Measurements from ENCODE around the gene USH1G.
A peak's percentile ranks its signal among the peaks of the same experiment; 100 is the strongest.
"Not testable (repeated sequence)": the region's sequence is repeated elsewhere in the genome, so short reads cannot be mapped to it uniquely, and the experiment has no call there.

The USH1G gene

GRCh38 chr17:74925242-74925641 is 2.2 kb upstream of the USH1G start:
- no peak for DNase-seq

GRCh38 chr17:74924250-74924948 is 1.3 kb upstream of the USH1G start, which contains the start of gene OTOP2:
Gene OTOP2, plus strand, starts transcription at chr17:74924273. Its CDS starts 360 bp downstream, at chr17:74924633.
- no peak for DNase-seq

- peak; percentile 35 to 72 (median 56) for DNase-seq
Measured at GRCh38 chr17:74923538-74924249, 639 bp upstream of the USH1G start.

GRCh38 chr17:74922172-74922571 is 883 bp downstream of the USH1G start:
- DNase-seq = no peak

- no peak for DNase-seq
Measured at GRCh38 chr17:74921769-74922168, 1.3 kb downstream of the USH1G start.

- no peak for DNase-seq
Measured at GRCh38 chr17:74921026-74921681, 1.9 kb downstream of the USH1G start.

- no peak for DNase-seq
Measured at GRCh38 chr17:74920642-74921025, 2.4 kb downstream of the USH1G start.

GRCh38 chr17:74920306-74920620 is 2.8 kb downstream of the USH1G start:
- no peak for DNase-seq

GRCh38 chr17:74919440-74920305 is 3.4 kb downstream of the USH1G start:
- no peak for DNase-seq

GRCh38 chr17:74918906-74919305 is 4.1 kb downstream of the USH1G start:
- DNase-seq = no peak

- no peak for DNase-seq
Measured at GRCh38 chr17:74917430-74917829, 5.6 kb downstream of the USH1G start.

- no peak for DNase-seq
Measured at GRCh38 chr17:74916851-74917199, 6.2 kb downstream of the USH1G start.

- no peak for DNase-seq
Measured at GRCh38 chr17:74916136-74916850, 6.8 kb downstream of the USH1G start.

GRCh38 chr17:74911423-74911822 is 11.6 kb downstream of the USH1G start:
- DNase-seq = not testable (repeated sequence)

GRCh38 chr17:74909097-74909496 is 14.0 kb downstream of the USH1G start:
- not testable (repeated sequence) for DNase-seq

- no peak for DNase-seq
Measured at GRCh38 chr17:74907012-74907411, 16.0 kb downstream of the USH1G start.

- DNase-seq = not testable (repeated sequence)
Measured at GRCh38 chr17:74906214-74906793, 16.8 kb downstream of the USH1G start.

- no peak for DNase-seq
Measured at GRCh38 chr17:74904687-74905409, 18.2 kb downstream of the USH1G start.

- no peak for DNase-seq
Measured at GRCh38 chr17:74903671-74904070, 19.4 kb downstream of the USH1G start.

GRCh38 chr17:74903034-74903433 is 20.0 kb downstream of the USH1G start:
- no peak for DNase-seq

Data from activated naive CD4-positive, alpha-beta T cell (primary cell).